HCT116 (cell line): ENCODE measurements around the gene UPK2. TPM values are rescaled to one million over a fixed set of nuclear protein-coding genes. Genes with fewer than 3 reads are reported as not detected.

Experiments
- ATAC-seq: fragments of 200-7000 bp; cut with Tn5 transposase; 2 replicates; pipeline ENCODE4 v1.9.1; 2020; ENCODE audit warnings: mild to moderate bottlenecking, moderate library complexity
- BruUV-seq: library from RNA; stranded (reverse); fragments of 400-500 nt; replicated peaks from 2 replicates; lab custom pipeline; 2021; lab: Mats Ljungman, UMichigan
- CTCF ChIA-PET: fragments of 300-600 bp; sonication (Branson Sonifier 250); formaldehyde crosslinking; loops from one replicate; lab custom pipeline; 2021; ENCODE audit warnings: antibody characterized with exemption; lab: Charles Lee
- POLR2A ChIA-PET: fragments of 300-600, 350-600 bp; sonication (Branson Sonifier 250); formaldehyde crosslinking; loops from one replicate; lab custom pipeline; 2021; ENCODE audit warnings: antibody characterized with exemption; lab: Charles Lee
- RAD21 ChIA-PET, 2 experiments: fragments of 300-600 bp; sonication (Branson Sonifier 250); formaldehyde crosslinking; loops; one replicate each; lab custom pipeline; 2023; ENCODE audit warnings: low total read pairs in 2 of 2; ENCODE audit not compliant: uncharacterized antibody in 2 of 2, unreplicated experiment in 2 of 2, low non-redundant PET in 1 of 2; lab: Charles Lee
- DNase-seq: peaks from one replicate; pipeline ENCODE4 v3.0.0-alpha.2; 2010; ENCODE audit warnings: low read depth, low spot score
- H2AFZ ChIP-seq: fragments of 200-600 bp; shearing (Covaris generic), sonication (generic); 2 replicates; pipeline ENCODE4 v1.6.1; 2017; ENCODE audit warnings: low read depth, mixed run types, mixed read lengths, antibody characterized with exemption, low read length; ENCODE audit not compliant: poor library complexity, severe bottlenecking
- H3K27ac ChIP-seq: 2 replicates; pipeline ENCODE4 v1.5.1; 2012; ENCODE audit warnings: low read depth, low read length
- H3K27me3 ChIP-seq: fragments of 200-600 bp; sonication (generic); 2 replicates; pipeline ENCODE4 v1.6.1; 2016; ENCODE audit warnings: mixed run types, low read length, mixed read lengths; ENCODE audit not compliant: insufficient read depth
- H3K36me3 ChIP-seq, 2 experiments: fragments of 200-500 bp in 1 of 2; fragments of 200-600 bp in 1 of 2; sonication (Bioruptor generic) in 1 of 2; sonication (generic) in 1 of 2; 2 replicates each; pipeline versions ENCODE4 v1.5.1 to v1.6.1; 2014 to 2016; ENCODE audit warnings: low read length in 2 of 2, inconsistent platforms in 1 of 2, mixed read lengths in 1 of 2, mixed run types in 1 of 2; ENCODE audit not compliant: insufficient read depth in 2 of 2, control insufficient read depth in 1 of 2
- H3K4me1 ChIP-seq, 2 experiments: fragments of 200-600 bp in 1 of 2; sonication (generic) in 1 of 2; 2 replicates each; pipeline versions ENCODE4 v1.5.1 to v1.6.1; 2012 to 2017; ENCODE audit warnings: low read length in 2 of 2, inconsistent platforms in 1 of 2, mild to moderate bottlenecking in 1 of 2, mixed read lengths in 1 of 2, mixed run types in 1 of 2, moderate library complexity in 1 of 2; ENCODE audit not compliant: insufficient read depth in 2 of 2, control insufficient read depth in 1 of 2
- H3K4me2 ChIP-seq: fragments of 200-600 bp; sonication (generic); 2 replicates; pipeline ENCODE4 v1.6.1; 2017; ENCODE audit warnings: mixed run types, low read length, mixed read lengths
- H3K4me3 ChIP-seq, 2 experiments: fragments of 200-600 bp in 1 of 2; sonication (generic) in 1 of 2; replicated peaks in 1 of 2; 2 replicates each; pipeline ENCODE4 v1.5.1; 2011 to 2016; ENCODE audit warnings: low read length in 2 of 2, control low read depth in 1 of 2, low read depth in 1 of 2, mild to moderate bottlenecking in 1 of 2, mixed read lengths in 1 of 2, mixed run types in 1 of 2
- H3K79me2 ChIP-seq: fragments of 200-600 bp; sonication (generic); 2 replicates; pipeline ENCODE4 v1.6.1; 2017; ENCODE audit warnings: mild to moderate bottlenecking, mixed run types, low read length, moderate library complexity, mixed read lengths; ENCODE audit not compliant: insufficient read depth
- H3K9ac ChIP-seq: fragments of 200-600 bp; sonication (generic); 2 replicates; pipeline ENCODE4 v1.6.1; 2016; ENCODE audit warnings: low read length, mixed read lengths
- H3K9me2 ChIP-seq: fragments of 200-600 bp; sonication (generic), shearing (Covaris generic); 2 replicates; pipeline ENCODE4 v1.6.1; 2017; ENCODE audit warnings: mixed run types, mild to moderate bottlenecking, moderate library complexity; ENCODE audit not compliant: insufficient read depth
- H3K9me3 ChIP-seq, 2 experiments: fragments of 200-500 bp in 1 of 2; fragments of 200-600 bp in 1 of 2; sonication (Bioruptor generic) in 1 of 2; sonication (generic) in 1 of 2; 2 replicates each; pipeline ENCODE4 v1.6.1; 2014 to 2017; ENCODE audit warnings: low read length in 2 of 2, mixed read lengths in 2 of 2, inconsistent platforms in 1 of 2, low read depth in 1 of 2, mild to moderate bottlenecking in 1 of 2, mixed run types in 1 of 2, moderate library complexity in 1 of 2; ENCODE audit not compliant: control insufficient read depth in 1 of 2, insufficient read depth in 1 of 2
- H4K20me1 ChIP-seq: fragments of 200-600 bp; sonication (generic), shearing (Covaris generic); 2 replicates; pipeline ENCODE4 v1.6.1; 2017; ENCODE audit warnings: mixed run types, mild to moderate bottlenecking, moderate library complexity; ENCODE audit not compliant: insufficient read depth
- ATF3 ChIP-seq: IDR thresholded peaks from 2 replicates; pipeline ENCODE4 v1.6.1; 2012
- POLR2A ChIP-seq: IDR thresholded peaks from 2 replicates; pipeline ENCODE4 v1.7.0; 2011; ENCODE audit warnings: borderline replicate concordance; ENCODE audit not compliant: insufficient read depth, insufficient read length; ENCODE audit errors: extremely low read depth
- POLR2AphosphoS5 ChIP-seq: IDR thresholded peaks from 2 replicates; pipeline ENCODE4 v1.6.1; 2011; ENCODE audit warnings: mild to moderate bottlenecking, low read depth, low read length, moderate library complexity
- YY1 ChIP-seq: IDR thresholded peaks from 2 replicates; pipeline ENCODE4 v1.6.1; 2011; ENCODE audit warnings: low read length, low read depth, moderate library complexity, mild to moderate bottlenecking; ENCODE audit not compliant: insufficient replicate concordance; ENCODE audit errors: extremely low read depth
- ZFX ChIP-seq: fragments of 450-650 bp; IDR thresholded peaks from 2 replicates; pipeline ENCODE4 v1.6.1; 2017
- intact Hi-C: fragments of 100-400 bp; cut with micrococcal nuclease; formaldehyde crosslinking; loops from 2 replicates; pipeline ENCODE4 v1.10.0; 2022
- total RNA-seq: library from RNA; stranded (reverse); gene quantifications from one replicate; pipeline ENCODE4 v1.2.1, GENCODE V29; 2021; ENCODE audit not compliant: unreplicated experiment
- TF ChIP-seq, protein P1 (sequence below): IDR thresholded peaks from 2 replicates; pipeline ENCODE4 v1.6.1; 2012; ENCODE audit warnings: low read depth
- TF ChIP-seq, protein P2 (sequence below): IDR thresholded peaks from 2 replicates; pipeline ENCODE4 v1.6.1; 2011; ENCODE audit warnings: mild to moderate bottlenecking, low read length, moderate library complexity; ENCODE audit not compliant: insufficient replicate concordance; ENCODE audit errors: extremely low read depth

The UPK2 gene
- total RNA-seq, 1 experiment from 2014 or later, result 0.42 TPM

GRCh38 chr11:118911113-118911879 is 44.8 kb upstream of the UPK2 start:
- TSS peak; percentile 59 for BruUV-seq
- Histone ChIP-seq H3K27ac (peak overlapping the region; percentile 100), H3K4me2 (peak overlapping the region; percentile 100), H3K4me3 (peak overlapping the region; percentile 40 to 58), H2AFZ (no peak overlapping the region), H3K9ac (peak overlapping the region; percentile 91), H3K27me3 (no peaks in the 10 kb centered on the region), H3K36me3 (peaks cover 4 to 18% of the 10 kb centered on the region in 2 experiments), H4K20me1 (no peaks in the 10 kb centered on the region), H3K9me2 (no peaks in the 10 kb centered on the region), H3K4me1 (peaks cover 75 to 100% of the 10 kb centered on the region in 2 experiments), H3K9me3 (no peaks in the 10 kb centered on the region), H3K79me2 (peaks cover 86% of the 10 kb centered on the region)
- CTCF ChIA-PET, result interaction anchor here (1.5 to 7.2 kb wide), 2 partner anchors 17 to 221 kb away, joined by 12 to 150 read pairs; partner anchors contain the start of gene BCL9L
- DNase-seq, result no peak
- POLR2A ChIA-PET, result interaction anchor here (0.8 to 2.8 kb wide), 7 partner anchors 25 to 1254 kb away, joined by 3 to 12 read pairs (median 3); partner anchors contain the start of genes DDX6 and HMBS
- TF ChIP-seq YY1 (no peak), POLR2A (no peak), ZFX (no peak), POLR2AphosphoS5 (peak; percentile 47), ATF3 (no peak)
- TF ChIP-seq, protein P1, sequence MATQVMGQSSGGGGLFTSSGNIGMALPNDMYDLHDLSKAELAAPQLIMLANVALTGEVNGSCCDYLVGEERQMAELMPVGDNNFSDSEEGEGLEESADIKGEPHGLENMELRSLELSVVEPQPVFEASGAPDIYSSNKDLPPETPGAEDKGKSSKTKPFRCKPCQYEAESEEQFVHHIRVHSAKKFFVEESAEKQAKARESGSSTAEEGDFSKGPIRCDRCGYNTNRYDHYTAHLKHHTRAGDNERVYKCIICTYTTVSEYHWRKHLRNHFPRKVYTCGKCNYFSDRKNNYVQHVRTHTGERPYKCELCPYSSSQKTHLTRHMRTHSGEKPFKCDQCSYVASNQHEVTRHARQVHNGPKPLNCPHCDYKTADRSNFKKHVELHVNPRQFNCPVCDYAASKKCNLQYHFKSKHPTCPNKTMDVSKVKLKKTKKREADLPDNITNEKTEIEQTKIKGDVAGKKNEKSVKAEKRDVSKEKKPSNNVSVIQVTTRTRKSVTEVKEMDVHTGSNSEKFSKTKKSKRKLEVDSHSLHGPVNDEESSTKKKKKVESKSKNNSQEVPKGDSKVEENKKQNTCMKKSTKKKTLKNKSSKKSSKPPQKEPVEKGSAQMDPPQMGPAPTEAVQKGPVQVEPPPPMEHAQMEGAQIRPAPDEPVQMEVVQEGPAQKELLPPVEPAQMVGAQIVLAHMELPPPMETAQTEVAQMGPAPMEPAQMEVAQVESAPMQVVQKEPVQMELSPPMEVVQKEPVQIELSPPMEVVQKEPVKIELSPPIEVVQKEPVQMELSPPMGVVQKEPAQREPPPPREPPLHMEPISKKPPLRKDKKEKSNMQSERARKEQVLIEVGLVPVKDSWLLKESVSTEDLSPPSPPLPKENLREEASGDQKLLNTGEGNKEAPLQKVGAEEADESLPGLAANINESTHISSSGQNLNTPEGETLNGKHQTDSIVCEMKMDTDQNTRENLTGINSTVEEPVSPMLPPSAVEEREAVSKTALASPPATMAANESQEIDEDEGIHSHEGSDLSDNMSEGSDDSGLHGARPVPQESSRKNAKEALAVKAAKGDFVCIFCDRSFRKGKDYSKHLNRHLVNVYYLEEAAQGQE, result no peak
- TF ChIP-seq, protein P2, sequence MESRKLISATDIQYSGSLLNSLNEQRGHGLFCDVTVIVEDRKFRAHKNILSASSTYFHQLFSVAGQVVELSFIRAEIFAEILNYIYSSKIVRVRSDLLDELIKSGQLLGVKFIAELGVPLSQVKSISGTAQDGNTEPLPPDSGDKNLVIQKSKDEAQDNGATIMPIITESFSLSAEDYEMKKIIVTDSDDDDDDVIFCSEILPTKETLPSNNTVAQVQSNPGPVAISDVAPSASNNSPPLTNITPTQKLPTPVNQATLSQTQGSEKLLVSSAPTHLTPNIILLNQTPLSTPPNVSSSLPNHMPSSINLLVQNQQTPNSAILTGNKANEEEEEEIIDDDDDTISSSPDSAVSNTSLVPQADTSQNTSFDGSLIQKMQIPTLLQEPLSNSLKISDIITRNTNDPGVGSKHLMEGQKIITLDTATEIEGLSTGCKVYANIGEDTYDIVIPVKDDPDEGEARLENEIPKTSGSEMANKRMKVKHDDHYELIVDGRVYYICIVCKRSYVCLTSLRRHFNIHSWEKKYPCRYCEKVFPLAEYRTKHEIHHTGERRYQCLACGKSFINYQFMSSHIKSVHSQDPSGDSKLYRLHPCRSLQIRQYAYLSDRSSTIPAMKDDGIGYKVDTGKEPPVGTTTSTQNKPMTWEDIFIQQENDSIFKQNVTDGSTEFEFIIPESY, result no peak
- ATAC-seq, result peak; percentile 6
- RAD21 ChIA-PET, result interaction anchor here (0.6 to 2.2 kb wide), 7 partner anchors 11 to 223 kb away, joined by 3 to 7 read pairs (median 5); partner anchors contain the start of gene BCL9L (in 1 of the 2)
- intact Hi-C loops, result loop anchor here (5.0 kb wide), 1 partner anchor 106 kb away; the partner anchor contains the start of genes RPS25 and TRAPPC4
